HTERT RPE-1 (cell line): ENCODE results near the gene RABGAP1L.
"Not testable (repeated sequence)": the region's sequence is repeated elsewhere in the genome, so short reads cannot be mapped to it uniquely, and the experiment has no call there.

Source experiments
- in situ Hi-C: fragments of 300-500 bp; cut with MboI; formaldehyde crosslinking; loops from 4 replicates; pipeline ENCODE4 v1.14.3; 2020; ENCODE audit warnings: low sequenced_read_pairs

Gene RABGAP1L

GRCh38 chr1:174696026-174696821 is 536.9 kb downstream of the RABGAP1L start:
- in situ Hi-C loops, result no loop called here

DNA sequence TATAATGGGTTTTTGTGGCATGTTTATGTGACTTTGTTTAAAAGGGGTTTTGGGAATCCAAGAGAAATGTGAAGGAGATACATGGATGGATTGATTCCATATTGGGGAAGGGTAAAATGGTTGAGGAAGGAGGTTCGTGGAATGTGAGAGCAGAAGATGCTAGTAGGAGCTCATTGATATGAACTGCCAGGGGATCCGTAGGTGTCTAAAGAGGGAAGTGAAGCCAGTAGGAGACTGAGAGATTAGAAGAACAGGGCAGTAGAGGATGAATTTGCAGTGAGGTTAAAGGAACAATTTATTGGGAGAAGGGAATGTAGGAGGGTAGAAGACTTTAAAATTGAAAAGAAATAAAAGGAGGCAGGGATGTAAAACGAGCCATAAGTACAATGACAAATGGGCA is 541.0 kb downstream of the RABGAP1L start:
- in situ Hi-C loops, result no loop called here

DNA sequence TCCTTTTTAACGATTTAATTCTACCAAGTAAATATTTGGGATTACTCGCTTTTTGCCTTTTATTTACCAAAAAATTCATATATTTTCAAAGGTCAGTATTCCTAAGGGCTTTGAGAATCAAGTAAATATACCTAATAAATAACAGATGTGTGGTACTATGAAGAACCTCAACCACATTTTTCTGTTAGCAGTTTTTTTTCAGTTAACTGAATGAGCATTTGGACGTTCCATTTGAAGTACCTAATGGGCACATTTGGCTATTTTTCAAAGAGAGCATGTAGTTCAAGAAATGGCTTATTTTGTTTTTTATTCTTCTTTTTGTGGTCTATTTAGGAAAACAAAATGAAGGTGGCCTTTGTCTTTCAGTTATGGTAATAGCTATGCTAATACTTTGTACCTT is 541.5 kb downstream of the RABGAP1L start:
- in situ Hi-C loops, result no loop called here

GRCh38 chr1:174701565-174701964 is 542.2 kb downstream of the RABGAP1L start:
- in situ Hi-C loops, result no loop called here

GRCh38 chr1:174702011-174702410 is 542.7 kb downstream of the RABGAP1L start:
- in situ Hi-C loops, result no loop called here

- in situ Hi-C loops, result no loop called here
Measured at GRCh38 chr1:174703309-174703708, 544.0 kb downstream of the RABGAP1L start.

DNA sequence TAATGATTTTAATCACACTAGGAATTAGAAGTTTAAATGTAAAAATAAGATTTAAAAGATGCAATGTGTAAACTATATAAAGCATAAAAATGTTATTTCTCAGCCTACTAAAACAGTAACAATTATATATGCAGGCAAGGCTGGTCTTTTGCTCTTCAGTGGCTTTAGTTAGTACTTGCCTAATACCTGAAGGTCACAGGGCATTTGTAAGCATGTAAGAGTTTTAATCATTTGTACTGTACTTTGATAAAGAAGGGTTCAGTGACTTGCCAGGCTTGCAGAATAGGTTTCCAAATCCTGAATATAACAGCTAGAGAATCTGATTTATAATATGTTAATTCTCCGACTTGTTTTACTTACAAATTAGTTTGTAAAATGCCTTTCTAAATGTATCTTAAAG is 545.0 kb downstream of the RABGAP1L start:
- in situ Hi-C loops, result no loop called here

- in situ Hi-C loops, result no loop called here
Measured at GRCh38 chr1:174710868-174711845, 551.8 kb downstream of the RABGAP1L start.

GRCh38 chr1:174711848-174712247 is 552.5 kb downstream of the RABGAP1L start:
- in situ Hi-C loops, result not testable (repeated sequence)

DNA sequence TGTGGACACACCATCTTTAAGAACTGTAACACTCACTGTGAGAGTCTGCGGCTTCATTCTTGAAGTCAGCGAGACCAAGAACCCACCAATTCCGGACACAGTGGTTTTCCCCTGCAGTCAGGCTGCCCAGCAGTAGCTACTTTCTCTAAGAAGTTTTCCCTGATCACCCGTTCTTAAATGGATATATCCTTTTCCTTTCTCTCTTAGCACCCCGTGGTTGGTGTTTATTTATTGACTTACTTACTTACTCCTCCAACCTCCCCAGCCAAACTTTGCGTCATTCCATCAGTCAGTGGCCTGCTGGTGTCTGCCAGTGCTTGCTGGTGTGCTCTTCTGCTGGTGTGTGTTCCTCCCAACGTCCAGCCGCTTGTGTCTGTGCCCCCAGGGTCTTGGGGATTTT is 553.2 kb downstream of the RABGAP1L start:
- in situ Hi-C loops, result no loop called here

DNA sequence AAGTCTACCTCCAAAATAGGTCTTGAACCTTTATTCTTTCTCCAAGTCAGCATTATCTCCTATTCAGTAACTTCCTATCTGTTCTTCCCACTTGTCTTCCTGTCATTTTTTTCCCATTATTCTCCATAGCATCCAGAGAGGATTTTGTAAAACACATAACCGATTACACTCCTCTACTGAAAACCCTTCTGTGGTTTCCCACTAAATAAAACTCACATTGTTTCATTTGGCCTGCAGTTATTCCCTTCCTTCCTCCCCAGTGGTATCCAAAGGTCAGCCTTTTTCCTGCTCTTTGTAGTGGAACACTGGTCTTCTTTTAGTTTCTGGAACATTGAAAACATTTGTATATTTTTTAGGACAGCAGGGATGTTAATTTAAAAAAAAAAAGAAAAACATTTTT is 554.5 kb downstream of the RABGAP1L start:
- in situ Hi-C loops, result no loop called here

GRCh38 chr1:174719194-174719593 is 559.9 kb downstream of the RABGAP1L start:
- in situ Hi-C loops, result no loop called here

GRCh38 chr1:174720618-174721017 is 561.3 kb downstream of the RABGAP1L start:
- in situ Hi-C loops, result no loop called here

DNA sequence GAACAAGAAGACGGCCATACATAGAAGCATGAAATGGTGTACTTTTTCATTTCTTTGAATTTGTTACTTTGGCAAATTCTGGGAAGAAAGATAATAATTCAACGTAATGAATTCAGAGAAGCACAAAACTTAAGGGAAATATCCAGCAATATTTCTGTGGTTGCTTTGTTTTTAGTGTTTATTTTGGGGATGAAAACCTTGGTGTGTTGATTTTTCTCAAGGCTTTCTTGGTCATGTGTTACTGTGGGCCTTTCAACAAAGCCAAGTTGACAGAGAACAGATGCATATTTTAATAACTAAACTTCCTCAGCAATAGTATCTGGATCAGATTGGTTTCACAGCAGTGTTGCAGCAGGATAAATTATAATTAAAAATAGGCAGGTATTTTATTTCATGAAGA is 561.9 kb downstream of the RABGAP1L start:
- in situ Hi-C loops, result no loop called here

- in situ Hi-C loops, result no loop called here
Measured at GRCh38 chr1:174723816-174724215, 564.5 kb downstream of the RABGAP1L start.

- in situ Hi-C loops, result no loop called here
Measured at GRCh38 chr1:174724219-174724618, 564.9 kb downstream of the RABGAP1L start.

- in situ Hi-C loops, result no loop called here
Measured at GRCh38 chr1:174726167-174726879, 567.0 kb downstream of the RABGAP1L start.

DNA sequence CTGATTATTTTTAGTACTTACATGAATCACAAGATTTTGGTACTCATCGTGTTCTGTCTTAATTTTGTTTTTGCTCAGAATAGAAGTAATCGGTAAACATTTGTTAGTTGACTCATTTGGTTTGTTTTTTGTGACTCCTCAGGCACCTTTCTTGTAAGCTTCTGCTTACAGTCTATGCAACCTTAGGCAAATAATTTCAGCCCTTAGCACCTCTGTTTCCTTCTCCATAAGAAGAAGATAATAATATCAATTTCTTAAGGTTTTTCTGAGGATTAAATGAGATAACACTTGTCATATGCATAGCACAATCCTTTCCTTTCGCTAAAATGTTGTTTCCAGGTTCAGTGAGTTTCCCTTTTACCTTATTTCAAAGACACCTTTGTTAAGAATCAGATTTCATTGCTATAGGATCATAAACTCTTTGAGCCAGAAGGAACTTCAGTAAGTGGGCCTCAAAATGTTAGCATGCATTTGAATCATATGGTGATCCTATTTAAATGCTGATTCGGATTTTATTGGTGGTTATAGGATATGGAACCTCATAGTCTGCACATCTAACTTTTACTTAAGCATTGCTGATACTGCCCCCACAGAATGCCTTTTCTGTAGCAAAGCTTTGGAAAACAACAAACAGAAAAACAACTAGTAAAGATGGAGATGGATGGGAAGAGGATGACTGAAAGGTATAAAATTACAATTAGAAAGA is 567.7 kb downstream of the RABGAP1L start:
- in situ Hi-C loops, result no loop called here

GRCh38 chr1:174734270-174734669 is 575.0 kb downstream of the RABGAP1L start:
- in situ Hi-C loops, result no loop called here

DNA sequence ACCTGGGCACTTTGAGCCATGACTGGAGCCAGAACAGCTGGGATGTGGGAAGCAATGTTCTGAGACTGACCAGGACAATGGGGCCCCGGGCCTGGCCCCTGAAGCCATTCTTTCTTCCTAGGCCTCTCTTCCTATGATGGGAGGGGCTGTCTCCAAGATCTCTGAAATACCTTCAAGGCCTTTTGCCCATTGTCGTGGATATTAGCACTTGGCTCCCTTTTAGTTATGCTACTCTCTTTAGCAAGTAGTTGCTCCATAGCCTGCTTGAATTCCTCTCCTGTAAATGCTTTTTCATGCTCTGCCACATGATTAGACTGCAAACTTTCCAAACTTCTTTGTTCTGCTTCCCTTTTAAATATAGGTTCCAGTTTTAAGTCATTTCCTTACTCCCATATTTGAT is 577.5 kb downstream of the RABGAP1L start:
- in situ Hi-C loops, result no loop called here
